GM19463 (cell line): Measurements from ENCODE around the gene MOV10.
A peak's percentile ranks its signal among the peaks of the same experiment; 100 is the strongest.
"Not testable (repeated sequence)": the region's sequence is repeated elsewhere in the genome, so short reads cannot be mapped to it uniquely, and the experiment has no call there.

Experiments
- ATAC-seq: cut with Tn5 transposase; IDR thresholded peaks from one replicate; pipeline ENCODE4 v1.9.1; 2021; ENCODE audit warnings: mild to moderate bottlenecking, moderate library complexity; ENCODE audit not compliant: unreplicated experiment

The MOV10 gene

GRCh38 chr1:112674440-112674985, at the start of gene MOV10:
TSS of gene MOV10 (plus strand) at chr1:112674659. CDS start at chr1:112674913, 254 bp downstream.
- ATAC-seq = peak; percentile 63

- ATAC-seq = no peak
Measured at GRCh38 chr1:112625696-112626095, 48.8 kb upstream of the MOV10 start.

GRCh38 chr1:112626193-112626592, 48.3 kb upstream of the MOV10 start:
- no peak for ATAC-seq

- no peak for ATAC-seq
Measured at GRCh38 chr1:112626887-112627286, 47.6 kb upstream of the MOV10 start.

GRCh38 chr1:112628516-112628915, 45.9 kb upstream of the MOV10 start:
- ATAC-seq = no peak

GRCh38 chr1:112629256-112629655, 45.2 kb upstream of the MOV10 start:
- no peak for ATAC-seq

GRCh38 chr1:112633628-112634027, 40.8 kb upstream of the MOV10 start:
- no peak for ATAC-seq

- ATAC-seq = no peak
Measured at GRCh38 chr1:112634367-112634766, 40.1 kb upstream of the MOV10 start.

GRCh38 chr1:112636056-112636455, 38.4 kb upstream of the MOV10 start:
- no peak for ATAC-seq

- ATAC-seq = peak; percentile 54
Measured at GRCh38 chr1:112636597-112637253, 37.7 kb upstream of the MOV10 start.

- no peak for ATAC-seq
Measured at GRCh38 chr1:112637254-112638109, 37.0 kb upstream of the MOV10 start.

GRCh38 chr1:112638110-112638428, 36.4 kb upstream of the MOV10 start:
- ATAC-seq = no peak

- not testable (repeated sequence) for ATAC-seq
Measured at GRCh38 chr1:112640437-112640836, 34.0 kb upstream of the MOV10 start.

GRCh38 chr1:112643080-112643479, 31.4 kb upstream of the MOV10 start:
- no peak for ATAC-seq

GRCh38 chr1:112646225-112646624, 28.2 kb upstream of the MOV10 start:
- ATAC-seq = no peak

- ATAC-seq = no peak
Measured at GRCh38 chr1:112651205-112651604, 23.3 kb upstream of the MOV10 start.

- ATAC-seq = no peak
Measured at GRCh38 chr1:112665857-112666256, 8.6 kb upstream of the MOV10 start.

GRCh38 chr1:112666946-112667345, 7.5 kb upstream of the MOV10 start:
- no peak for ATAC-seq

- no peak for ATAC-seq
Measured at GRCh38 chr1:112672009-112672408, 2.5 kb upstream of the MOV10 start.

GRCh38 chr1:112672842-112673241, 1.6 kb upstream of the MOV10 start:
- ATAC-seq = no peak

- no peak for ATAC-seq
Measured at GRCh38 chr1:112673592-112674439, 643 bp upstream of the MOV10 start.
